NK-92 (cell line): ENCODE data around the gene RYR1.
"Not testable (repeated sequence)": the region's sequence is repeated elsewhere in the genome, so short reads cannot be mapped to it uniquely, and the experiment has no call there.

Experiments used
- DNase-seq: peaks from one replicate; lab custom pipeline; 2025; ENCODE audit not compliant: unreplicated experiment; lab: John Stamatoyannopoulos, UW

Gene RYR1

DNA sequence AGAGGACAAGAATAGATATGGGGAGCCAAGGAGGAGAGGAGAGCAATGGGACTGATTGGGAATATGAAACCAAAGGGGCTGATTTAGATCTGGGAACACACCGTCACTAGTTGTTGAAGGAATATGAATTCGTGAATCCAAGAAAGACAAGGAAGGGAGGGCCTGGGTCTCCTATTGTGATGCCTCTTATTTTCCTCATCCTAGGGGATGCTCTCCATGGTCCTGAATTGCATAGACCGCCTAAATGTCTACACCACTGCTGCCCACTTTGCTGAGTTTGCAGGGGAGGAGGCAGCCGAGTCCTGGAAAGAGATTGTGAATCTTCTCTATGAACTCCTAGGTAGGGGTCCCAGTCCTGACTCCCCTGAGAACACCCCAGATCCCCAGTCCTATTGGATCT lies 21.5 kb downstream of the RYR1 start:
- no peak for DNase-seq

DNA sequence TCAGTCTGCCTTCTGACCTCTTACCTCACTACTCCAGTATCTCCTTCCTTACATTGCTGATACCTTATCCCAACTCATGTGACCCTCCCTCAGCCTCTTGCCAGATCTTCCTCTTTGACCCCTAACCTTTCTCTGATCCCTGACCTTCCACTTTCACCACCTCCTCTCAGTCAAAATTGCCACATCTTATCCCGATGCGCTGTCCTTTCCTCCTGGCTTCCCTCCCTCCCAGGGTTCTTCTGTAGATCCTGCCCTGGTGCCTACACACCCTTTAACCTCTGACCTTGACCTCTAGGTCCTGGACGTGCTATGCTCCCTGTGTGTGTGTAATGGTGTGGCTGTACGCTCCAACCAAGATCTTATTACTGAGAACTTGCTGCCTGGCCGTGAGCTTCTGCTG lies 23.7 kb downstream of the RYR1 start:
- no peak for DNase-seq

DNA sequence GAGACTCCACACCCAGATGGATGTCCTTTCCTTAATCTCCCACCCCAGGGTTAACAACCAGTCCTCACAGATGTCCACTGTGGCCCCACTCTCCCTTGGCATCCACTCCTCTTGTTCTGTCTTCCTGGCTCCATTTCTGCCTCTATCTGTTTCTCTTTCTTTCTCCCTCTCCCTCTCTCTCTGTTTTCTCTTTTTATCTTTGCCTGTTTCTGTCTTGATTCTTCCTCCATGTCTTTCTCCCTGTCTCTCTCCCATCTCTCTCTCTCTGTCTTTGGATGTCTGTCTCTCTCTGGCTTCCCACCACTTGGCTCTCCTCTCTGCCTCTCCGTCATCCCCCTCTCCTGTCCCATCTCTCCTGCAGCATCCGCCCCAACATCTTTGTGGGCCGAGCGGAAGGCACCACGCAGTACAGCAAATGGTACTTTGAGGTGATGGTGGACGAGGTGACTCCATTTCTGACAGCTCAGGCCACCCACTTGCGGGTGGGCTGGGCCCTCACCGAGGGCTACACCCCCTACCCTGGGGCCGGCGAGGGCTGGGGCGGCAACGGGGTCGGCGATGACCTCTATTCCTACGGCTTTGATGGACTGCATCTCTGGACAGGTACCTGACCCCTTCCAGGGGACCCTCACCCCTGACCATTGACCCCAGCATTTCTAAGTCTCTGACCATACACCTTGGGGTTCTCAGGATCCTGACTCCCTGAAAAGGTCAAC lies 24.4 kb downstream of the RYR1 start:
- no peak for DNase-seq

- no peak for DNase-seq
Observed at GRCh38 chr19:38458991-38459390, 25.5 kb downstream of the RYR1 start.

DNA sequence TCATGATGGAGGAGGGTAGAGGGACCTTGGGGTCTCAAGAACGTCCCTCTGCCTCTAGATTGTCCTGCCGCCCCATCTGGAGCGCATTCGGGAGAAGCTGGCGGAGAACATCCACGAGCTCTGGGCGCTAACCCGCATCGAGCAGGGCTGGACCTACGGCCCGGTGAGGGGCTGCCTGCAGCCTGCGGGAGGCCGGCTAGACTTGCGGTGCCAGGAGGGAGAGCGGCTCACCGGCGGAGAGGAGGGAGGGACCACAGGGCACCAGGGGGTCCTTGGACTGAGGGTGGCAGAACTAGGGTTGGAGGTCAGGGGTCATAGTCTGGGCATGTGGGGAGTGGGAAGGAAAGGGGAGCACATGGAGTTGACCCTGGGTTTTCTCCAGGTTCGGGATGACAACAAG lies 29.9 kb downstream of the RYR1 start:
- no peak for DNase-seq

- DNase-seq = no peak
Observed at GRCh38 chr19:38464421-38465082, 31.1 kb downstream of the RYR1 start.

- DNase-seq = no peak
Observed at GRCh38 chr19:38466050-38466449, 32.6 kb downstream of the RYR1 start.

DNA sequence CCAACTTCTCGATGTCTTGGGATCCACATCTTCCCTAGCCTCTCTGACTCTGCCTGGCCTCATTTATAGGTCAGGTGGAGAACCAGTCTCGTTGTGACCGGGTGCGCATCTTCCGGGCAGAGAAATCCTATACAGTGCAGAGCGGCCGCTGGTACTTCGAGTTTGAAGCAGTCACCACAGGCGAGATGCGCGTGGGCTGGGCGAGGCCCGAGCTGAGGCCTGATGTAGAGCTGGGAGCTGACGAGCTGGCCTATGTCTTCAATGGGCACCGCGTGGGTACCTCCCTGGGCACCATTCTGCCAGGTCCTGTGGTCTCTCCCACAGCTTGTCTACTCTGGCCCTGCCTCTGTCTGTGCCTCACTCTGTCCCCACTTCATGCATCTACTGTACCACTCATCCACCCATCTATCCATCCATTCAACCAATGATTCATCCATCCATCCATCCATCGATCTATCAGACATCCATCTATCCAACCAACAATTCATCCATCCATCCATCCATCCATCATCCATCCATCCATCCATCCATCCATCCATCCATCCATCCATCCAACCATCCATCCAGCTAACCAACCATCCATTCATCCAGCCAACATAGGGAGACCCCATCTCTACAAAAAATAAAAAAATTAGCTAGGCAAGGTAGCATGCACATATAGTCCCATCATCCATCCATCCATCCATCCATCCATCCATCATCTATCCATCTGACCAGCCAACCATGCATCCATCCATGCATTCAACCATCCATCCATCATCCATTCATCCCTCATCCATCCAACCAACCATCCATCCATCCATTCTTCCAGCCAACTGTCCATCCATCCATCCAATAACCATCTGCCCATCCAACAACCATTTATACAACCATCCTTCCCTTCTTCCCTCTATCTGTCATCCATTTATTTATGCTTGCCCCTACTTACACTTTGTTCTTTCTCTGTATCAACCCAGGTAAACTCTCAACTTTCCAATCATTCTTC lies 34.3 kb downstream of the RYR1 start:
- no peak for DNase-seq

DNA sequence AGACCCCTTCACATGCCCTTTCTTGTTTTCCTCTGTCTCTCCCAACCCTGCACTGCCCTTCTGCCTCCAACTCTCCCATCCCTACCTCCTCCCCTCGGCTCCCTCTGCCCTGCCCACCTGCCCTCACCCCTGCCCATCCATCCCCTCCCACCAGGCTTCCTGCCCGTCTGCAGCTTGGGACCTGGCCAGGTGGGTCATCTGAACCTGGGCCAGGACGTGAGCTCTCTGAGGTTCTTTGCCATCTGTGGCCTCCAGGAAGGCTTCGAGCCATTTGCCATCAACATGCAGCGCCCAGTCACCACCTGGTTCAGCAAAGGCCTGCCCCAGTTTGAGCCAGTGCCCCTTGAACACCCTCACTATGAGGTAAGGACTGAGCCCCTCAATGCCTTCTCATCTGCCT lies 35.7 kb downstream of the RYR1 start:
- no peak for DNase-seq

- no peak for DNase-seq
Observed at GRCh38 chr19:38470788-38471480, 37.4 kb downstream of the RYR1 start.

DNA sequence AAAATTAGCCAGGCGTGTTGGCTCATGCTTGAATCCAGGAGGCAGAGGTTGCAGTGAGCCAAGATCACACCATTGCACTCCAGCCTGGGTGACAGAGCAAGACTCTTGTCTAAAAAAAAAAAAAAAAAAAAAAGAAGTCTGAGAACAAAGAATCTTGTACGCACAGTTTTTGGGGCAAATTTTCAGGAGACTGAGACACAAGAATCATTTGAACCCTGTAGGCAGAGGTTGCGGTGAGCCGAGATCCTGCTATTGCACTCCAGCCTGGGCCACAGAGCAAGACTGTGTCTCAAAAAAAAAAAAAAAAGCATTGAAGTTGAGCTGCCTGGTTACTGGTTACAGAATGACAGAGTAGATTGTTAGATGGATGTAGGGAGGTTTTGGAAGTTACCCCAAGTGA lies 39.2 kb downstream of the RYR1 start:
- not testable (repeated sequence) for DNase-seq

DNA sequence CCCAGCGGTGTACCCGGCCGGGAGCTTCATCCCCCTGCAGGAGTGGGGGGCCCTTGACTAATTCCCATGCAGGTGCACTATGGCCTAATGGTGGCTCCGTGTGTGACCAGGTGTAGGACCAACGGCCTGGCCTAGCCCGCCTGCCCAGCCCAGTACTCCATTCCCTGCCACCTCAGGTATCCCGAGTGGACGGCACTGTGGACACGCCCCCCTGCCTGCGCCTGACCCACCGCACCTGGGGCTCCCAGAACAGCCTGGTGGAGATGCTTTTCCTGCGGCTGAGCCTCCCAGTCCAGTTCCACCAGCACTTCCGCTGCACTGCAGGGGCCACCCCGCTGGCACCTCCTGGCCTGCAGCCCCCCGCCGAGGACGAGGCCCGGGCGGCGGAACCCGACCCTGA lies 39.7 kb downstream of the RYR1 start:
- no peak for DNase-seq

DNA sequence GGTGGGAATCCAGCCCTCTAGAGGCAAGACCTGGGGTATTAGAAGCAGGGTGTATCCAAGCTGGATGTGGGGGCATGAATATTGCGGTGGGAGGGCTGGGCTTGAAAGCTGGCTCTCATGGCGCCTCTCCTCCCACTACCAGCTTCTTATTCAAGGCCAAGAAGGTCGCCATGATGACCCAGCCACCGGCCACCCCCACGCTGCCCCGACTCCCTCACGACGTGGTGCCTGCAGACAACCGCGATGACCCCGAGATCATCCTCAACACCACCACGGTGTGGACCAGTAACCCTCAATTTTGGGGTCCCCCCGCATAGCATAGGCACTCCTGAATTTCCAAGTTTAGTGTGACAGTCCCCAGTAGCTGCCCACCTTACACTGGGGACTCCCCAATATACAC lies 41.7 kb downstream of the RYR1 start:
- no peak for DNase-seq

DNA sequence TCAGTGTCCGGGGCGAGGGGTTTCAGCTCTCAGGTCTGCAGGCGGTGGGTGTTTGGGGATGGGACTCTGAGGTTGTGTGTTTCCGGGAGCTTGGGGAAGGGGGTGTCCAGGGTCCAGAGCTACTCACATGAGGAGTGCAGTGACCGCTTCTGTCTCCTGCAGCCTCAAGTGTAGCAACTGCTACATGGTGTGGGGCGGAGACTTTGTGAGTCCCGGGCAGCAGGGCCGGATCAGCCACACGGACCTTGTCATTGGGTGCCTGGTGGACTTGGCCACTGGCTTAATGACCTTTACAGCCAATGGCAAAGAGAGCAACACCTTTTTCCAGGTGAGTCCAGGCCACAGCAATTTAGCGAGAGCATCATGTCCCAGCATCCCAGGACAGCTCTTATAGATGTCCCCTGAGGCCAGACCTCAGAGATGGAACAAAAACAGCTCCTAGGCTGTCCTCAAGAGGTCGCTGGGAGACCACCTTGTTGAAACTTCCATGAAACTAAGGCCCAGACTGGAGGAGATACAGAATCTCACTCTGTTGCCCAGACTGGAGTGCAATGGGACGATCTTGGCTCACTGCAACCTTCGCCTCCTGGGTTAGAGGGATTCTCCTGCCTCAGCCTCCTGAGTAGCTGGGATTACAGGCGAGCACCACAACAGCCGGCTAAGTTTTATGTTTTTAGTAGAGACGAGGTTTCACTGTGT lies 44.9 kb downstream of the RYR1 start:
- no peak for DNase-seq

DNA sequence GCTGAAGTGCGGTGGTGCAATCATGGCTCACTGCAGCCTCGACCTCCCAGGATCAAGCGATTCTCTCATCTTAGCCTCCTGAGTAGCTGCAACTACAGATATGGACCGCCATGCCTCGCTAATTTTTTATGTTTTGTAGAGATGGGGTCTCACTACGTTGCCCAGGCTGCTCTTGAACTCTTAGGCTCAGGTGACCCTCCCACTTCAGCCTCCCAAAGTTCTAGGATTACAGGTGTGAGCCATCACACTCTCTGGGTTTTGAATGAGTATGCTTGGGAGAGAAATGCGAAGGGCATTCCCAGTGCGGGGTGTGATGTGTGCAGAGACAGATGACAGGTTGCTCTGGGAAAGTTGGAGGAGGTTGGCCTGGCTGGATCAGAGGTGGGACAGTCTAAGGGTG lies 49.0 kb downstream of the RYR1 start:
- no peak for DNase-seq

GRCh38 chr19:38483016-38483630 lies 49.6 kb downstream of the RYR1 start:
- DNase-seq = no peak

DNA sequence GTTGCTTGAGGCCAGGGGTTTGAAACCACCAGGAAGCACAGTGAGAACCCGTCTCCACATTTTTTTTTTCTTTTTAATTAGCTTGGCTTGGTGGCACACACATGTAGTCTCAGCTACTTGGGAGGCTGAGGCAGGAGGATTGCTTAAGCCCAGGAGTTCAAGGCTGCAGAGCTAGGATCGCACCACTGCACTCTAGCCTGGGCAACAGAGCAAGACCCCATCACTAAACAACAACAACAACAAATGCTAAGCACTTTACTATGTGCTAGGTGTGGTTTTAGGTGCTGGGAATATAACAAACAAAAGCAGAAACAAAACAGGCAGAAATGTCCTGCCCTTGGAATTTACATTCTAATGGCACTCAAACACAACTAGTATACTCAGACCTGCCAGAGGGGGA lies 51.3 kb downstream of the RYR1 start:
- no peak for DNase-seq

- DNase-seq = no peak
Observed at GRCh38 chr19:38485541-38486285, 52.2 kb downstream of the RYR1 start.

DNA sequence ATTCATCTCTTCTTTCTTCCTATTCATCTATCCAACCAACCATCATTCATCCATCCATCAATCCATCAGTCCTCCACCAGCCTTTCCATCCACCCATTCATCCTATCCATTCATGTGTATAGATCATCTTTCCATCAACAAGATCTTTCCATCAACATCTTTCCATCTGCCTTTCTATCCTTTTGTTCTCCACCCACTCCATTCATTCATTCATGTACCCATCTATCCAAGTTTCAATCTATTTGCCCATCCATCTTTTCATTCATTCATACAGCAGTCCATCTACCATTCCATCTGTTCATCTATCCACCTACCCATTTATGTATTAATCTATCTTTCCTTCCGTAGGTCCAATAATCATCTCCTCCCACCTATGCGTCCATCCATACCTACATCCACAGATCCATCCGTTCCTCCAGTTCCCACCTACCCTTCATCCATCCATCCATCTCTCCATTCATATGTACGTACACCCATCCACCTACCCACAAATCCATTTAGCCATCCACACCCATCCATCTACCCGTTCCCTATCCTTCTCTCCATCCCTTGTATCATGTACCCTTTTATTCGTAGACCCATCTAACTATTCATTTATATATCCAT lies 53.3 kb downstream of the RYR1 start:
- DNase-seq = no peak
